ENCODE measurements around the gene AHDC1.
A peak's percentile ranks its signal among the peaks of the same experiment; 100 is the strongest.

AHDC1 gene, protein sequence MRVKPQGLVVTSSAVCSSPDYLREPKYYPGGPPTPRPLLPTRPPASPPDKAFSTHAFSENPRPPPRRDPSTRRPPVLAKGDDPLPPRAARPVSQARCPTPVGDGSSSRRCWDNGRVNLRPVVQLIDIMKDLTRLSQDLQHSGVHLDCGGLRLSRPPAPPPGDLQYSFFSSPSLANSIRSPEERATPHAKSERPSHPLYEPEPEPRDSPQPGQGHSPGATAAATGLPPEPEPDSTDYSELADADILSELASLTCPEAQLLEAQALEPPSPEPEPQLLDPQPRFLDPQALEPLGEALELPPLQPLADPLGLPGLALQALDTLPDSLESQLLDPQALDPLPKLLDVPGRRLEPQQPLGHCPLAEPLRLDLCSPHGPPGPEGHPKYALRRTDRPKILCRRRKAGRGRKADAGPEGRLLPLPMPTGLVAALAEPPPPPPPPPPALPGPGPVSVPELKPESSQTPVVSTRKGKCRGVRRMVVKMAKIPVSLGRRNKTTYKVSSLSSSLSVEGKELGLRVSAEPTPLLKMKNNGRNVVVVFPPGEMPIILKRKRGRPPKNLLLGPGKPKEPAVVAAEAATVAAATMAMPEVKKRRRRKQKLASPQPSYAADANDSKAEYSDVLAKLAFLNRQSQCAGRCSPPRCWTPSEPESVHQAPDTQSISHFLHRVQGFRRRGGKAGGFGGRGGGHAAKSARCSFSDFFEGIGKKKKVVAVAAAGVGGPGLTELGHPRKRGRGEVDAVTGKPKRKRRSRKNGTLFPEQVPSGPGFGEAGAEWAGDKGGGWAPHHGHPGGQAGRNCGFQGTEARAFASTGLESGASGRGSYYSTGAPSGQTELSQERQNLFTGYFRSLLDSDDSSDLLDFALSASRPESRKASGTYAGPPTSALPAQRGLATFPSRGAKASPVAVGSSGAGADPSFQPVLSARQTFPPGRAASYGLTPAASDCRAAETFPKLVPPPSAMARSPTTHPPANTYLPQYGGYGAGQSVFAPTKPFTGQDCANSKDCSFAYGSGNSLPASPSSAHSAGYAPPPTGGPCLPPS (N-terminal part only)

DNA sequence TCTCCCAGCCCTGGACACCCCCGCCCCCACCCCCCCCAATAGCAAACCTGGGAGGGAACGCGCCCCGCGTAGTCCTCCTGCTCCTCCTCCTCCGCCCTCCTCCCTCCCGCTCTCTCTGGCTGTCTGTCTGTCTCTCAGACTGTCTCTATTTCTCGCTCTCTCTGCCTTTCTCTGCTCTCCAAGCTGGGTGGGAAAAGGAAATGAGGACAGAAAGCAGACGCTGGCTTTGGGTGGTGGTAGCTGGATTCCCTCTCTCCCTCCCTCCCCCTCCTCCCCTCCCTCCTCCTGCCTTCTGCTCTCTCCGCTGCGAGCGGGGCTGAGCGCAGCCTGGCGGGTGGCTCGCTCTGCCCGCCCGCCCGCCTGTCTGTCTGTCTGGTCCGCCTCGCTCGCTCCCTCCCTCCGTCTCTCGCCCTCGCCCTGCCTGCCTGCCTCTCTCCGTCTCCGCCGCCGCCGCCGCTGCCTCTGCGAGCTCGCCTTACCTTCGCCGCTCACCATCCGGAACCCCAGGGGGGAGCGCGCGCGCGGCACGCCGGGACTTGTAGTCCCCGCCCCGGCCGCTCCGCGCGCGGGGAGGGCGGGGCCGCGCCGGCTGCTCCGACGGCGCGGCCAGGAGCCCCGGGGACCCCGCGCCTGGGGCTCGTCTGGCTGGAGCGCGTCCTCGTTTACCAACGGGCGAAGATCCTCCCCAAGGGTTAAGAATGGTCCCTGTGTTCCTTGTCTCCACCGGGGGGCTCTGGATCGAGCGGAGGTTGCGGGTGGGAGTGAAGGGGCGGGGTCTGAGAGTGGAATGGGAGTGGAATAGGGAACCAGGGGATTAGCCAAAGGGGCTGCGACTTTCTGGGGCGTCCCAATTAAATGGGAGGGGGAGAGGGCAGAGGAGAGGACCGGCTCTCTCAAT lies at the start of gene AHDC1:
AHDC1 (minus strand) TSS at position 464 of the 898 bp plus-strand sequence. CDS start 52,029 bp downstream, outside the sequence.
- H3K27ac ChIP-seq: peak within 1 kb of the TSS; percentile 70
- no peak for TF ChIP-seq CTCF (conservative IDR thresholded peaks at IDR 0.05)

- no peak for TF ChIP-seq CTCF (conservative IDR thresholded peaks at IDR 0.05)
- no peak overlapping the region for H3K27ac ChIP-seq
These were observed 48.3 kb upstream of the AHDC1 start for GRCh38 chr1:27652111-27652864.

DNA sequence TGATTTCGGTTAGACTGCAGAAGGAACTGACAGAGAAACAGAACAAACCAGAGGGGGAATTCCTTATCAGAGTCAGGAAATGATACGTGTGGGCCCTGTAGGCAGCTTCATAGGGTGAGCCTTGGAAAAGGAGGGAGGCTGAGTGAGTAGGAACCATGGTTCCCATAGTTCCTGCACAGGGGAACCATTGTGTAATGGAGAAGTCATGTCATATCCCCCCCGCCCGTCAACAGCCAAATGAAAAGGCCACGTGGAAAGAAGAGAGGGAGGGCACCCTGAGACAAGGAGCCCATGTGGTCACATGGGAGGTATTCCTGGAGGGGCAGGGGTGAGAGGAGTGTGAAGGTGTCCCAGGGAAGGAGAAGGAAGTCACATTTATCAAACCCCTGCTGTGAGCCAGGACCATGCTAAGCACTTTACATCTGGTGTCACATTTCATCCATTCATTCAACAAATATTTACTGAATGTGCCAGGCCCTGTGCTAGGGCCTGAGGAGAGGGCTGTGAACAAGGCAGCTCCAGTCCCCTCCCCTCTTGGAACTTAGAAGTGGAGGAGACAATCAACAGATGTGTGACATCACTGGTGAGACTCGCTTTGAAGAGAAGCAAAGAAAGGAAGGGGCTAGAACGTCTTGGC lies 46.7 kb upstream of the AHDC1 start:
- no peak overlapping the region for H3K27ac ChIP-seq
- TF ChIP-seq CTCF (conservative IDR thresholded peaks at IDR 0.05): no peak

DNA sequence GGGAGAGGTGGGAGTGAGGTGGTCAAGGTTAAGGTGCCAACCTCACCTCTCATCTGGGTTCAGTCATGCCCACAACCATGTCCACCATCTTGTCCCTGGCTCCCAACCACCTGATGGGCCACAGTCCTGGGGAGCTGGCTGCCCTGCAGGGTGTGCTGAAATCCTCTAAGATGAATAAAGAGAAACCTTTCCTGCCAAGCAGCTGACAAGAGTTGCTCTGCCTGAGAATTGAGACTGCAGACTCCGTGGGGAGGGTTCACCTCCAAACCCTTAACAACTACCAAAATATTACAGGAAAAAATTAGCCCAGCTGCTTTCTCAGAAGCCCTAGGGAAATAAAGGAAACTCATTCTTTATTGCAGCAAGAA lies 46.2 kb upstream of the AHDC1 start:
- TF ChIP-seq CTCF (conservative IDR thresholded peaks at IDR 0.05): no peak
- no peak overlapping the region for H3K27ac ChIP-seq

DNA sequence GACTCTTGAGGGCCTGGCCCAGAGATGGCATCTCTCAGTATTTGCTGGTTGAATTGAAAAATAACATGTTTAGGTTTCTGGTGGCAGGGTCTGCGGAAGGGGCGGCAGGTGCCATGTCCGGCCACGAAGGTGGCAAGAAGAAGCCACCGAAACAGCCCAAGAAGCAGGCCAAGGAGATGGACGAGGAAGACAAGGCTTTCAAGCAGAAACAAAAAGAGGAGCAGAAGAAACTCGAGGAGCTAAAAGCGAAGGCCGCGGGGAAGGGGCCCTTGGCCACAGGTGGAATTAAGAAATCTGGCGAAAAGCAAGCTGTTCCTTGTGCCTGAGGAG lies 45.3 kb upstream of the AHDC1 start:
- no peak overlapping the region for H3K27ac ChIP-seq
- no peak for TF ChIP-seq CTCF (conservative IDR thresholded peaks at IDR 0.05)

DNA sequence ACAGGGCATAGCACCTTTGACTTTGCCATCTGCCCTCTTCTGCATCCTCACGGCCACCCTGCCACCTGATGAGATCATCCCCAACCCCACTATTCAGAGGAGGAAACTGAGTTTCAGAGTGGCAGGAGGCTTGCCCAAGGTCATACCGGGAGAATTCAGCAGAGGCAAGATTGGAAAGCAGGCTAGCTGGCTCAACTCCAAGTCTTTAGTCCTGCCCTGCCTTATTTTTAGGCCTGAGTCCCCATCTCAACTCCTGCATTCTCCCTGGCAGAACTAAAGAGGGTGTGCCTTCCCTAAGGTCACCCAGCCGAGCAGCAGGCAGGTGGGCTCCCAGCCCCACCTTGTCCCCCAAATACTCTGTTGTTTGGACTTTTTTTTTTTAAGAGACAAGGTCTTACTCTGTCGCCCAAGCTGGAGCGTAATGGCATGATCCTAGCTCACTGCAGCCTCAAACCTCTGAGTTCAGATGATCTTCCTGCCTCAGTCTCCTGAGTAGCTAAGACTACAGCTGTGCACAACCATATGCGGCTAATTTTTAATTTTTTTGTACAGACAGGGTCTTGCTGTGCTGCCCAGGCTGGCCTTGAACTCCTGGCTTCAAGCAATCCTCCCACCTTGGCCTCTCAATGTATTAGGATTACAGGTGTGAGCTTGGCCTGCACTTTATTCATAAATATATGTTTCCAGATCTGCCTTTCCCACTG lies 44.8 kb upstream of the AHDC1 start:
- no peak overlapping the region for H3K27ac ChIP-seq
- no peak for TF ChIP-seq CTCF (conservative IDR thresholded peaks at IDR 0.05)
